ENCODE data around the gene CASK. TPM values are rescaled to one million over a fixed set of nuclear protein-coding genes. Genes with fewer than 3 reads are reported as not detected.

Gene CASK
- total and polyA plus RNA-seq, 2 donors from 2014 or later = 15.9 to 58.9 TPM

GRCh38 chrX:41730081-41730480, 193.3 kb downstream of the CASK start:
- DNase-seq = peak in 2 of 5 donors; percentile 8 to 28
- intact Hi-C loops (cut with DNase I) = no loop called here

GRCh38 chrX:41728125-41728524, 195.2 kb downstream of the CASK start:
- DNase-seq = no peak
- FAIRE-seq = no peak
- H3K27me3 ChIP-seq (ENCODE audit: control insufficient read depth, insufficient read depth, low read length) = no peaks in the 10 kb centered on the region
- no peaks in the 10 kb centered on the region for H3K36me3 ChIP-seq (ENCODE audit: control insufficient read depth in 2 of 3, insufficient read depth in 3 of 3, low read length in 3 of 3)
- H3K4me1 ChIP-seq (ENCODE audit: control insufficient read depth in 2 of 3, insufficient read depth in 2 of 3, low read depth in 1 of 3, low read length in 3 of 3) = no peaks in the 10 kb centered on the region
- no peak overlapping the region for H3K4me3 ChIP-seq (ENCODE audit: low read length in 3 of 3)
- no peaks in the 10 kb centered on the region for H3K9me3 ChIP-seq (ENCODE audit: control insufficient read depth in 2 of 3, insufficient read depth in 1 of 3, low read length in 3 of 3)
- TF ChIP-seq CTCF (IDR thresholded peaks at IDR 0.05; ENCODE audit: borderline replicate concordance, extremely low read depth, insufficient read depth) = no peak
- H3K9ac ChIP-seq (ENCODE audit: low read length in 3 of 3) = no peak overlapping the region
- no peak overlapping the region for H3K27ac ChIP-seq (ENCODE audit: low read depth in 2 of 2, low read length in 2 of 2)
- intact Hi-C loops (cut with DNase I) = no loop called here

More at GRCh38 chrX:41730081-41730480, 193.3 kb downstream of the CASK start:
- H3K27ac ChIP-seq (ENCODE audit: low read depth in 2 of 2, low read length in 2 of 2) = no peak overlapping the region
- no peaks in the 10 kb centered on the region for H3K27me3 ChIP-seq (ENCODE audit: control insufficient read depth, insufficient read depth, low read length)
- H3K9me3 ChIP-seq (ENCODE audit: control insufficient read depth in 2 of 3, insufficient read depth in 1 of 3, low read length in 3 of 3) = no peaks in the 10 kb centered on the region
- H3K4me3 ChIP-seq (ENCODE audit: low read length in 3 of 3) = no peak overlapping the region
- no peaks in the 10 kb centered on the region for H3K4me1 ChIP-seq (ENCODE audit: control insufficient read depth in 2 of 3, insufficient read depth in 2 of 3, low read depth in 1 of 3, low read length in 3 of 3)
- no peak for FAIRE-seq
- no peaks in the 10 kb centered on the region for H3K36me3 ChIP-seq (ENCODE audit: control insufficient read depth in 2 of 3, insufficient read depth in 3 of 3, low read length in 3 of 3)
- TF ChIP-seq CTCF (IDR thresholded peaks at IDR 0.05; ENCODE audit: borderline replicate concordance, extremely low read depth, insufficient read depth) = no peak
- H3K9ac ChIP-seq (ENCODE audit: low read length in 3 of 3) = no peak overlapping the region

GRCh38 chrX:41723826-41724225, 199.5 kb downstream of the CASK start, which contains the start of gene GPR82:
Gene GPR82, plus strand, starts transcription at chrX:41724181. Its CDS starts 2,846 bp downstream, at chrX:41727027.
- FAIRE-seq (peak; percentile 6), DNase-seq (no peak)
- no peak within 1 kb of the TSS for H3K27ac ChIP-seq (ENCODE audit: low read depth in 2 of 2, low read length in 2 of 2)
- H3K9me3 ChIP-seq (ENCODE audit: control insufficient read depth in 2 of 3, insufficient read depth in 1 of 3, low read length in 3 of 3) = no peaks in the 10 kb centered on the region
- intact Hi-C loops (cut with DNase I) = no loop called here
- no peaks in the 10 kb centered on the region for H3K27me3 ChIP-seq (ENCODE audit: control insufficient read depth, insufficient read depth, low read length)
- H3K9ac ChIP-seq (ENCODE audit: low read length in 3 of 3) = no peak within 1 kb of the TSS
- H3K36me3 ChIP-seq (ENCODE audit: control insufficient read depth in 2 of 3, insufficient read depth in 3 of 3, low read length in 3 of 3) = no peaks in the 10 kb centered on the region
- TF ChIP-seq CTCF (IDR thresholded peaks at IDR 0.05; ENCODE audit: borderline replicate concordance, extremely low read depth, insufficient read depth) = no peak
- H3K4me1 ChIP-seq (ENCODE audit: control insufficient read depth in 2 of 3, insufficient read depth in 2 of 3, low read depth in 1 of 3, low read length in 3 of 3) = no peaks in the 10 kb centered on the region
- no peak within 1 kb of the TSS for H3K4me3 ChIP-seq (ENCODE audit: low read length in 3 of 3)

Data from kidney (tissue), 14 donors.